Fibroblast of lung (primary cell): ENCODE measurements around the gene PPIL6.

Source experiments
- CTCF ChIP-seq, 2 donors: IDR thresholded peaks in 1 of 2; conservative IDR thresholded peaks in 1 of 2; 1 replicate in 1 of 2; 2 replicates in 1 of 2; pipeline ENCODE4 v1.5.1; 2011 to 2012; ENCODE audit warnings: low read length in 2 of 2, control low read depth in 1 of 2, inconsistent platforms in 1 of 2, low read depth in 1 of 2, mild to moderate bottlenecking in 1 of 2
- EZH2 ChIP-seq: IDR thresholded peaks from 2 replicates; pipeline ENCODE4 v1.5.1; 2012; ENCODE audit warnings: low read length, control low read depth, mild to moderate bottlenecking; ENCODE audit errors: missing control alignments

GRCh38 chr6:109343518-109343917 lies 96.9 kb downstream of the PPIL6 start:
- no peak for TF ChIP-seq CTCF (conservative IDR thresholded peaks at IDR 0.05 in 1 of 2, IDR thresholded peaks at IDR 0.05 in 1 of 2; ENCODE audit: low read depth in 1 of 2, low read length in 2 of 2)
- no peak for TF ChIP-seq EZH2
